ENCODE measurements around the gene C11orf52. TPM values are rescaled to one million over a fixed set of nuclear protein-coding genes. Genes with fewer than 3 reads are reported as not detected.

C11orf52 gene
- total and polyA plus RNA-seq, 2 of the 4 experiments (the other 2 are of a cell fraction): 0.90 to 1.1 TPM

DNA sequence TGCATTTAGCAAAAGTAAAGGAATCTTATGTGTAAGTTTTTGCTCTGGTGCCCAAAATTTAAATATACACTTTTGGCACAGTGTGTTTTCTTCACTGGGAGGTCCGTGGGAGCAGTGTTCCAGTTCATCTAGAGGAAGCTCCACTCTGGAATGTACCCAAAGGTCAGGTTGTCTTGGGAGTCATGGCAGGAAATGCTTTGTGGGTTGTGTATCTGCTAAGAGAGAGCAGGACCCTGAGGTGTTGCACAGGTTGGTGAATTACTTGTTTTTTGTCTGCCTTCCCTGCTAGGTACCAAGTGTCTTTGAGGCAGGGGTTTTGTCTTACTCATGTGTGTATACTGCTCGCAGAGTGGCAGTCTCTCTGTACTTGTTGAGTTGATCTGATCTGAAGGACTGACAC is 55.7 kb downstream of the C11orf52 start:
- no peak overlapping the region for H4K5ac ChIP-seq (ENCODE audit: low read depth, low read length)
- peaks cover 7% of the 10 kb centered on the region; the same call in 1 of the 2 replicates for H3K9me1 ChIP-seq (ENCODE audit: insufficient read depth, low read length)
- no peaks in the 10 kb centered on the region for H3K9me3 ChIP-seq (ENCODE audit: control insufficient read depth, insufficient read depth, low read length)
- intact Hi-C loops (cut with micrococcal nuclease) (no loop called here), dilution Hi-C loops (cut with HindIII; ENCODE audit: low sequenced_read_pairs, unreplicated experiment) (no loop called here), in situ Hi-C loops (cut with MboI; ENCODE audit: low sequenced_read_pairs) (no loop called here)
- no peak overlapping the region for H3K27ac ChIP-seq (ENCODE audit: insufficient read depth, low read length)
- H3K56ac ChIP-seq (ENCODE audit: extremely low read depth, insufficient read depth, low read length): no peak overlapping the region
- H4K8ac ChIP-seq (ENCODE audit: low read depth in 2 of 2, low read length in 2 of 2): peak overlapping the region; percentile 28 to 39; a peak in 2 of 4 replicates
- 0 out of 2 replicates have a peak overlapping the region, but pooled peaks have one; percentile 46 for H3K14ac ChIP-seq (replicated peaks; ENCODE audit: low read depth, low read length)
- peak overlapping the region; percentile 27; the same call in 1 of the 3 replicates for H2BK15ac ChIP-seq (ENCODE audit: low read depth, low read length)
- DNase-seq (no peak), ATAC-seq (ENCODE audit: low read depth) (no peak)
- H4K20me1 ChIP-seq (ENCODE audit: insufficient read depth, low read length): no peaks in the 10 kb centered on the region
- WGBS, 2 experiments (ENCODE audit: extremely low coverage in 2 of 2, insufficient read length in 1 of 2): 80% methylated on average over 1 of the region's 2 CpGs; no CpG with 5 or more reads in 1 of the 2 experiments
- peak overlapping the region; percentile 16; the same call in 1 of the 2 replicates for H3K23ac ChIP-seq (ENCODE audit: low read depth, low read length)
- peaks cover 25% of the 10 kb centered on the region for H3K4me1 ChIP-seq (ENCODE audit: control insufficient read depth, insufficient read depth, low read length)
- TF ChIP-seq SMC3 (IDR thresholded peaks at IDR 0.05; ENCODE audit: low read depth, low read length): no peak
- no peak for TF ChIP-seq MAFK (IDR thresholded peaks at IDR 0.05; ENCODE audit: low read depth, low read length)
- TF ChIP-seq, protein P1, sequence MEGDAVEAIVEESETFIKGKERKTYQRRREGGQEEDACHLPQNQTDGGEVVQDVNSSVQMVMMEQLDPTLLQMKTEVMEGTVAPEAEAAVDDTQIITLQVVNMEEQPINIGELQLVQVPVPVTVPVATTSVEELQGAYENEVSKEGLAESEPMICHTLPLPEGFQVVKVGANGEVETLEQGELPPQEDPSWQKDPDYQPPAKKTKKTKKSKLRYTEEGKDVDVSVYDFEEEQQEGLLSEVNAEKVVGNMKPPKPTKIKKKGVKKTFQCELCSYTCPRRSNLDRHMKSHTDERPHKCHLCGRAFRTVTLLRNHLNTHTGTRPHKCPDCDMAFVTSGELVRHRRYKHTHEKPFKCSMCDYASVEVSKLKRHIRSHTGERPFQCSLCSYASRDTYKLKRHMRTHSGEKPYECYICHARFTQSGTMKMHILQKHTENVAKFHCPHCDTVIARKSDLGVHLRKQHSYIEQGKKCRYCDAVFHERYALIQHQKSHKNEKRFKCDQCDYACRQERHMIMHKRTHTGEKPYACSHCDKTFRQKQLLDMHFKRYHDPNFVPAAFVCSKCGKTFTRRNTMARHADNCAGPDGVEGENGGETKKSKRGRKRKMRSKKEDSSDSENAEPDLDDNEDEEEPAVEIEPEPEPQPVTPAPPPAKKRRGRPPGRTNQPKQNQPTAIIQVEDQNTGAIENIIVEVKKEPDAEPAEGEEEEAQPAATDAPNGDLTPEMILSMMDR (conservative IDR thresholded peaks at IDR 0.05; ENCODE audit: low read depth, low read length): no peak
- TF ChIP-seq MAZ (IDR thresholded peaks at IDR 0.05; ENCODE audit: borderline replicate concordance, low read depth, low read length): no peak
- TF ChIP-seq BHLHE40 (IDR thresholded peaks at IDR 0.05; ENCODE audit: low read depth, low read length): no peak
- no peak for TF ChIP-seq MXI1 (IDR thresholded peaks at IDR 0.05; ENCODE audit: borderline replicate concordance, low read depth, low read length)
- TF ChIP-seq POLR2A (IDR thresholded peaks at IDR 0.05; ENCODE audit: low read depth, low read length): no peak
- TF ChIP-seq RFX5 (IDR thresholded peaks at IDR 0.05; ENCODE audit: low read depth, low read length): no peak
- no peak for TF ChIP-seq FOS (IDR thresholded peaks at IDR 0.05; ENCODE audit: low read depth, low read length)
- TF ChIP-seq, protein P2, sequence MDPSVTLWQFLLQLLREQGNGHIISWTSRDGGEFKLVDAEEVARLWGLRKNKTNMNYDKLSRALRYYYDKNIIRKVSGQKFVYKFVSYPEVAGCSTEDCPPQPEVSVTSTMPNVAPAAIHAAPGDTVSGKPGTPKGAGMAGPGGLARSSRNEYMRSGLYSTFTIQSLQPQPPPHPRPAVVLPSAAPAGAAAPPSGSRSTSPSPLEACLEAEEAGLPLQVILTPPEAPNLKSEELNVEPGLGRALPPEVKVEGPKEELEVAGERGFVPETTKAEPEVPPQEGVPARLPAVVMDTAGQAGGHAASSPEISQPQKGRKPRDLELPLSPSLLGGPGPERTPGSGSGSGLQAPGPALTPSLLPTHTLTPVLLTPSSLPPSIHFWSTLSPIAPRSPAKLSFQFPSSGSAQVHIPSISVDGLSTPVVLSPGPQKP (IDR thresholded peaks at IDR 0.05; ENCODE audit: borderline replicate concordance, low read depth, low read length): no peak
- TF ChIP-seq RCOR1 (IDR thresholded peaks at IDR 0.05; ENCODE audit: insufficient replicate concordance, low read length): no peak
- TF ChIP-seq, protein P3, sequence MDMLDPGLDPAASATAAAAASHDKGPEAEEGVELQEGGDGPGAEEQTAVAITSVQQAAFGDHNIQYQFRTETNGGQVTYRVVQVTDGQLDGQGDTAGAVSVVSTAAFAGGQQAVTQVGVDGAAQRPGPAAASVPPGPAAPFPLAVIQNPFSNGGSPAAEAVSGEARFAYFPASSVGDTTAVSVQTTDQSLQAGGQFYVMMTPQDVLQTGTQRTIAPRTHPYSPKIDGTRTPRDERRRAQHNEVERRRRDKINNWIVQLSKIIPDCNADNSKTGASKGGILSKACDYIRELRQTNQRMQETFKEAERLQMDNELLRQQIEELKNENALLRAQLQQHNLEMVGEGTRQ (IDR thresholded peaks at IDR 0.05; ENCODE audit: low read depth, low read length): no peak
- no peak for TF ChIP-seq NFE2L2 (IDR thresholded peaks at IDR 0.05; ENCODE audit: low read depth, low read length)
- TF ChIP-seq CHD1 (IDR thresholded peaks at IDR 0.05; ENCODE audit: low read depth, low read length): no peak
- TF ChIP-seq RAD21 (IDR thresholded peaks at IDR 0.05; ENCODE audit: low read length): no peak
- no peak for TF ChIP-seq CEBPB (IDR thresholded peaks at IDR 0.05; ENCODE audit: low read depth, low read length)
- peaks cover 5% of the 10 kb centered on the region for H3K36me3 ChIP-seq (ENCODE audit: control insufficient read depth, insufficient read depth, low read length)
- H3K4me2 ChIP-seq (ENCODE audit: low read depth, low read length): no peak overlapping the region
- peak overlapping the region; percentile 10 for H2AK9ac ChIP-seq (replicated peaks; ENCODE audit: low read depth, low read length, poor library complexity)
- no peaks in the 10 kb centered on the region for H3K27me3 ChIP-seq (ENCODE audit: control insufficient read depth, insufficient read depth, low read length)
- no TSS peak for BruUV-seq (replicated peaks)
- no peak overlapping the region for H3K4me3 ChIP-seq (ENCODE audit: insufficient read depth, low read depth, low read length)
- POLR2A ChIA-PET (ENCODE audit: unreplicated experiment): no interaction called here
- no peak overlapping the region for H2BK5ac ChIP-seq (ENCODE audit: low read depth, low read length, poor library complexity, severe bottlenecking)
- peak overlapping the region; percentile 38; the same call in 1 of the 2 replicates for H2AK5ac ChIP-seq (ENCODE audit: low read depth, low read length)
- CTCF ChIA-PET: no interaction called here
- peak overlapping the region; percentile 63 for H3K4ac ChIP-seq (ENCODE audit: low read depth, low read length)
- H2AFZ ChIP-seq (replicated peaks; ENCODE audit: low read length, poor library complexity): no peak overlapping the region
- H3K9ac ChIP-seq (ENCODE audit: low read depth, low read length): no peak overlapping the region
- no peak overlapping the region for H2BK120ac ChIP-seq (ENCODE audit: low read depth, low read length)
- H2BK20ac ChIP-seq (ENCODE audit: low read depth, low read length): no peak overlapping the region; the same call in 1 of the 2 replicates
- no peak overlapping the region for H4K91ac ChIP-seq (ENCODE audit: insufficient read depth, low read depth, low read length)
- no peak overlapping the region for H3K18ac ChIP-seq (ENCODE audit: low read depth, low read length)
- H3K79me1 ChIP-seq (ENCODE audit: low read depth in 1 of 2, low read length in 2 of 2): peaks cover 3 to 14% of the 10 kb centered on the region in 2 experiments; a peak in 2 of 4 replicates
